ENCODE data around the gene HOMER3.
A peak's percentile ranks its signal among the peaks of the same experiment; 100 is the strongest.

The HOMER3 gene

GRCh38 chr19:18940769-18941627 is at the start of gene HOMER3:
Gene HOMER3, minus strand, starts transcription at chr19:18941217. Its CDS starts 2,235 bp downstream, at chr19:18938982.
- no peak within 1 kb of the TSS for H3K27ac Mint-ChIP-seq
- CTCF ChIA-PET: no interaction called here
- peak within 1 kb of the TSS; percentile 40 for H3K4me3 Mint-ChIP-seq
- DNase-seq: peak; percentile 80
- H3K36me3 Mint-ChIP-seq: no peaks in the 10 kb centered on the region
- peaks cover 83% of the 10 kb centered on the region for H3K27me3 Mint-ChIP-seq
- H3K4me1 Mint-ChIP-seq: peaks cover 9% of the 10 kb centered on the region
- H3K9me3 Mint-ChIP-seq: no peaks in the 10 kb centered on the region

- no peak overlapping the region for H3K27ac Mint-ChIP-seq
Observed at GRCh38 chr19:18990128-18990708, 49.2 kb upstream of the HOMER3 start.

DNA sequence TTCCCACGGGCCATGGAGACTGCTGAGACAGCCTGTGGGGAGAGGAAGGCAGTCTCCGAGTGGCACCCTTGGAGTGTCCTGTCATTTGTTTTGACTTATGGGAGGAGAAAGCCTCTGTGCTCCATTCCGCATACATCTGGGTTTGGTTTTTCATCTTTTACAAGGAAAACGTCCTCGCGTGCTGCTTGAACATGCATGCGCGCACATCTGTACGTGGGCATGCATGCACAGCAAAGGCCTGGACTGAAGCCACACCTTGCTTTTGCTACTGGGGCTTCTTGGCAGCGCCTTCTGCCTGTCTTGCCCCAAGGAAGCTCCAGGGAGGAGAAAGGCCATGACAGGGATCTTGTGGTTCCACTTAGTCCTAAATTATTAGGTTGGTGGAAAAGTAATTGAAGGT is 48.3 kb upstream of the HOMER3 start:
- H3K27ac Mint-ChIP-seq: no peak overlapping the region
- H3K9me3 Mint-ChIP-seq: no peaks in the 10 kb centered on the region
- no peaks in the 10 kb centered on the region for H3K4me1 Mint-ChIP-seq
- H3K36me3 Mint-ChIP-seq: peaks cover 24% of the 10 kb centered on the region
- H3K27me3 Mint-ChIP-seq: peaks cover 35% of the 10 kb centered on the region
- no peak overlapping the region for H3K4me3 Mint-ChIP-seq
- no peak for DNase-seq
- CTCF ChIA-PET: no interaction called here

More at GRCh38 chr19:18990128-18990708, 49.2 kb upstream of the HOMER3 start:
- Mint-ChIP-seq H3K9me3 (no peaks in the 10 kb centered on the region), H3K4me3 (no peak overlapping the region), H3K36me3 (peaks cover 25% of the 10 kb centered on the region), H3K27me3 (peaks cover 26% of the 10 kb centered on the region), H3K4me1 (no peaks in the 10 kb centered on the region)
- no peak for DNase-seq
- CTCF ChIA-PET: no interaction called here

- H3K4me1 Mint-ChIP-seq: no peaks in the 10 kb centered on the region
- peaks cover 52% of the 10 kb centered on the region for H3K27me3 Mint-ChIP-seq
- no peaks in the 10 kb centered on the region for H3K9me3 Mint-ChIP-seq
- H3K4me3 Mint-ChIP-seq: no peak overlapping the region
- H3K36me3 Mint-ChIP-seq: peaks cover 8% of the 10 kb centered on the region
- DNase-seq: no peak
- no peak overlapping the region for H3K27ac Mint-ChIP-seq
- CTCF ChIA-PET: interaction anchor here (1.0 to 1.8 kb wide), 2 partner anchors 9 to 68 kb away, joined by 3 to 7 read pairs; partner anchors contain the start of genes COPE and DDX49
Observed at GRCh38 chr19:18987456-18987855, 46.4 kb upstream of the HOMER3 start.

GRCh38 chr19:18985257-18985656 is 44.2 kb upstream of the HOMER3 start:
- Mint-ChIP-seq H3K36me3 (no peaks in the 10 kb centered on the region), H3K4me1 (no peaks in the 10 kb centered on the region), H3K9me3 (no peaks in the 10 kb centered on the region), H3K27me3 (peaks cover 73% of the 10 kb centered on the region), H3K4me3 (no peak overlapping the region), H3K27ac (no peak overlapping the region)
- no peak for DNase-seq
- CTCF ChIA-PET: interaction anchor here (0.7 to 1.1 kb wide), 2 partner anchors 41 to 70 kb away, joined by 3 read pairs; no protein-coding TSS in a partner anchor

DNA sequence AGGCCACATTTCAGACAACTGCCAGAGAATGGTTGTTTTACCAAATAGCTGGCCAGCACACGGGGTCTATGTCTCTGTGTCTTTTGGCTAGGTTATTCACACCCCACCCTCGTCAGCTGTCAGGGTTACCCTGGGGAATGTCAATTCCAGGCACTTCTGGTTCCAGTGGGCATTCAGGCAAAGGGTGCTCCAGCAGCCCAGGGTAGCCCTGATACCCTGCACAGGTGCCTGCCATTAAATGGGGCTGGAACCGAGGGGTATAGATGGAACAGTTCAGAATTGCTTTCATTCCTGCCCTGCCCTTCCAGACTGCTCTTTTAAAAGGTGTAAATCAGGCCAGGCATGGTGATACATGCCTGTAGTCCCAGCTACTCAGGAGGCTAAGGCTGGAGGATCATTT is 43.2 kb upstream of the HOMER3 start:
- Mint-ChIP-seq H3K36me3 (no peaks in the 10 kb centered on the region), H3K9me3 (no peaks in the 10 kb centered on the region), H3K4me1 (no peaks in the 10 kb centered on the region), H3K27ac (no peak overlapping the region), H3K27me3 (peaks cover 74% of the 10 kb centered on the region), H3K4me3 (no peak overlapping the region)
- CTCF ChIA-PET: no interaction called here
- no peak for DNase-seq

GRCh38 chr19:18982669-18983068 is 41.7 kb upstream of the HOMER3 start:
- Mint-ChIP-seq H3K27me3 (peaks cover 79% of the 10 kb centered on the region), H3K27ac (no peak overlapping the region), H3K9me3 (no peaks in the 10 kb centered on the region), H3K4me1 (no peaks in the 10 kb centered on the region), H3K36me3 (no peaks in the 10 kb centered on the region), H3K4me3 (no peak overlapping the region)
- CTCF ChIA-PET: no interaction called here
- DNase-seq: no peak

DNA sequence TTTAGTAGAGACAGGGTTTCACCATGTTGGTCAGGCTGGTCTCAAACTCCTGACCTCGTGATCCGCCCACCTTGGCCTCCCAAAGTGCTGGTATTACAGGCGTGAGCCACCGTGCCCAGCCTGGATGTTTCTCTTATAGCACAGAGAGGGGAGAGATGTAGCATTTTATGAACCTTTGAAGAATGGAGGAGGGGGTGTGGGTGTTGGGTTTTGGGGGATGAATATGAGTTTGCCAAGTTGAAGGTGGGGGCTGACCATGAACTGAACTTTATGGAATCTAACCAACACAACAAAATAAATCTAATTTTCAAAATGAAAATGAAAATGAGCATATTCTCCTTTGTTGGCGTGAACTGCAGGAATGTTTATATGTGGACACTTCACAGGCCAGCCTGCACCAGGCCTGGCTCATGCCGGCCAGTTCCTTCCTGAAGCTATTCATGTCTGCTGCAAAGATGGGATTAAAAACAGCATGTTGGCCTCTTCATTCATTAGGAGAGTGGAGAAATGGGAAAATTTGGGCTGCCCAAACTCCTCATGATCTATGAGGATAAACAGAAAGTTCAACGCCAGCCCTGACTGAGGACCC is 39.5 kb upstream of the HOMER3 start:
- no peak overlapping the region for H3K4me3 Mint-ChIP-seq
- no peaks in the 10 kb centered on the region for H3K4me1 Mint-ChIP-seq
- no peaks in the 10 kb centered on the region for H3K9me3 Mint-ChIP-seq
- CTCF ChIA-PET: no interaction called here
- peaks cover 58% of the 10 kb centered on the region for H3K27me3 Mint-ChIP-seq
- DNase-seq: no peak
- no peaks in the 10 kb centered on the region for H3K36me3 Mint-ChIP-seq
- no peak overlapping the region for H3K27ac Mint-ChIP-seq

DNA sequence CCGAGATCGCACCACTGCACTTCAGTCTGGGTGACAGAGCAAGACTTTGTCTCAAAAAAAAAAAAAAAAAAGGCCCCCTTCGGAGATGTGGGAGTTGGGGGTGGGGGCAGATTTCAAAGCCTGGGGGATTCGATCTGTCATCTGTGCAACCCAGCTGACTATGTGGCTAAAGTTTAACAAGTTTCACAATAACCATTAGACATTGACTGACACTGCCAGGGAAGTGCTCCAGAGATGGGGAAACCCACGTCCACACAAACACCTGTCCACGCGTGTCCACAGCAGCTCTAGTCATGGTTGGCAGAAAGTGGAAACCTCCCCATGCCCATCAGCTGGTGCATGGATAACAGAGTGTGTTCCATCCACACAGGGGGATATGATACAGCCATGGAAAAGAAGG is 37.6 kb upstream of the HOMER3 start:
- CTCF ChIA-PET: interaction anchor here (1.0 kb wide), 1 partner anchor 8 kb away, joined by 3 read pairs; no protein-coding TSS in a partner anchor
- H3K27ac Mint-ChIP-seq: no peak overlapping the region
- H3K4me1 Mint-ChIP-seq: no peaks in the 10 kb centered on the region
- no peaks in the 10 kb centered on the region for H3K36me3 Mint-ChIP-seq
- DNase-seq: no peak
- peaks cover 43% of the 10 kb centered on the region for H3K27me3 Mint-ChIP-seq
- H3K9me3 Mint-ChIP-seq: no peaks in the 10 kb centered on the region
- no peak overlapping the region for H3K4me3 Mint-ChIP-seq

- peaks cover 5% of the 10 kb centered on the region for H3K4me1 Mint-ChIP-seq
- H3K9me3 Mint-ChIP-seq: no peaks in the 10 kb centered on the region
- no peaks in the 10 kb centered on the region for H3K36me3 Mint-ChIP-seq
- H3K27ac Mint-ChIP-seq: no peak overlapping the region
- peaks cover 21% of the 10 kb centered on the region for H3K27me3 Mint-ChIP-seq
- CTCF ChIA-PET: no interaction called here
- H3K4me3 Mint-ChIP-seq: no peak overlapping the region
- DNase-seq: no peak
Observed at GRCh38 chr19:18975869-18976268, 34.9 kb upstream of the HOMER3 start.

GRCh38 chr19:18975011-18975410 is 34.0 kb upstream of the HOMER3 start:
- Mint-ChIP-seq H3K36me3 (no peaks in the 10 kb centered on the region), H3K27me3 (peaks cover 20% of the 10 kb centered on the region), H3K4me3 (no peak overlapping the region), H3K4me1 (peaks cover 5% of the 10 kb centered on the region), H3K9me3 (no peaks in the 10 kb centered on the region), H3K27ac (no peak overlapping the region)
- CTCF ChIA-PET: interaction anchor here (0.7 kb wide), 1 partner anchor 334 kb away, joined by 3 read pairs; no protein-coding TSS in a partner anchor
- no peak for DNase-seq

DNA sequence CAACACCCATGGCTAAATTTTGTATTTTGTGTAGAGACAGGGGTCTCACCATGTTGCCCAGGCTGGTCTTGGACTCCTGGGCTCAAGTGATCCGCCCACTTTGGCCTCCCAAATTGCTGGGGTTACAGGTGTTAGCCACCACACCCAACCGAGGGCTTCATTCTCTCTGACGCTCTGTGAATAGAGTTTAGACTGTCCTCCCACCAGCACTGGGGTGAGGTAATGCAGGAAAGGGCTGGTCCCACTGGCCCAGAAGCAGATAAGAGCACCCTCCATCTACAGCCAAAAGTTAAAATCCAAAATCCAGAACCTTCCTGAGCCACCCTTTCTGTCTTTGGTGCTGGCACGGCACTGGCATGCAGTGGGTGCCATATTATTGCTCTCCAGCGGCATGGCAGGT is 31.8 kb upstream of the HOMER3 start:
- H3K36me3 Mint-ChIP-seq: no peaks in the 10 kb centered on the region
- H3K9me3 Mint-ChIP-seq: no peaks in the 10 kb centered on the region
- H3K27ac Mint-ChIP-seq: no peak overlapping the region
- peaks cover 5% of the 10 kb centered on the region for H3K4me1 Mint-ChIP-seq
- CTCF ChIA-PET: no interaction called here
- peaks cover 19% of the 10 kb centered on the region for H3K27me3 Mint-ChIP-seq
- DNase-seq: no peak
- no peak overlapping the region for H3K4me3 Mint-ChIP-seq

- Mint-ChIP-seq H3K4me1 (peaks cover 5% of the 10 kb centered on the region), H3K27ac (no peak overlapping the region), H3K4me3 (no peak overlapping the region), H3K9me3 (no peaks in the 10 kb centered on the region), H3K36me3 (no peaks in the 10 kb centered on the region), H3K27me3 (peaks cover 24% of the 10 kb centered on the region)
- CTCF ChIA-PET: interaction anchor here (0.7 kb wide), 1 partner anchor 20 kb away, joined by 3 read pairs; no protein-coding TSS in a partner anchor
- DNase-seq: no peak
Observed at GRCh38 chr19:18972301-18972811, 31.3 kb upstream of the HOMER3 start.

- H3K4me3 Mint-ChIP-seq: no peak overlapping the region
- H3K36me3 Mint-ChIP-seq: no peaks in the 10 kb centered on the region
- DNase-seq: no peak
- peaks cover 29% of the 10 kb centered on the region for H3K27me3 Mint-ChIP-seq
- H3K4me1 Mint-ChIP-seq: peaks cover 5% of the 10 kb centered on the region
- no peak overlapping the region for H3K27ac Mint-ChIP-seq
- CTCF ChIA-PET: no interaction called here
- no peaks in the 10 kb centered on the region for H3K9me3 Mint-ChIP-seq
Observed at GRCh38 chr19:18969931-18970659, 29.1 kb upstream of the HOMER3 start.

Data from activated naive CD4-positive, alpha-beta T cell treated with anti-CD3 and anti-CD28 coated beads, Interleukin-2, amount 10 ng/mL, durations not matched to agents 7 days and 5 days (primary cell).